Mucosa of descending colon (tissue), 3 donors: ENCODE results near the gene FMNL1. TPM values are rescaled to one million over a fixed set of nuclear protein-coding genes. Genes with fewer than 3 reads are reported as not detected.

ENCODE experiments used
- ATAC-seq: fragments of 200-7000 bp; cut with Tn5 transposase; one replicate; pipeline ENCODE4 v1.9.1; 2020; ENCODE audit warnings: mild to moderate bottlenecking, moderate library complexity
- DNase-seq, 3 donors: peaks; one replicate each; pipeline ENCODE4 v3.0.0-alpha.2; 2020
- H3K36me3 ChIP-seq: fragments of 200-600 bp; one replicate; pipeline ENCODE4 v1.8.0; 2021; ENCODE audit warnings: low read depth, mild to moderate bottlenecking
- H3K4me1 ChIP-seq: fragments of 200-600 bp; one replicate; pipeline ENCODE4 v1.8.0; 2021; ENCODE audit warnings: low read depth, mild to moderate bottlenecking
- H3K4me3 ChIP-seq: fragments of 200-600 bp; one replicate; pipeline ENCODE4 v1.8.0; 2021; ENCODE audit warnings: mild to moderate bottlenecking
- H3K9me3 ChIP-seq: fragments of 200-600 bp; one replicate; pipeline ENCODE4 v1.8.0; 2021; ENCODE audit warnings: mild to moderate bottlenecking
- CTCF ChIP-seq: fragments of 200-600 bp; IDR thresholded peaks from one replicate; pipeline ENCODE4 v1.8.0; 2022; ENCODE audit warnings: antibody characterized with exemption, mild to moderate bottlenecking
- intact Hi-C, 2 donors: fragments of 100-400 bp; cut with DNase I in 1 of 2; cut with micrococcal nuclease in 1 of 2; formaldehyde crosslinking; loops; one replicate each; pipeline versions ENCODE4 v1.11.0 to v1.11.1; 2022; cut with DNase I, micrococcal nuclease
- total RNA-seq, 3 donors: library from RNA; stranded (reverse); fragmentation: NEBNext Ultra II Directional in 2 of 3; extraction: Animal tissue kit (Norgen Biotek cat#: 25700) in 2 of 3; gene quantifications; one replicate each; pipeline versions ENCODE4 v1.2.1 to v1.2.4, GENCODE V29; 2021 to 2023
- donor health status: DM: no; HTN: no; CAD: no; lungs with moderate emphysema.
- donor health status: DM: no; HTN: no; CAD: no.
- donor health status: DM: no; HTN: yes; CAD: no.

FMNL1 gene
- total RNA-seq, 3 donors from 2014 or later, result 7.4 to 18.1 (median 17.3) TPM

- no peak for TF ChIP-seq CTCF
- no peak for ATAC-seq
- H3K4me3 ChIP-seq, result no peak overlapping the region
These were observed 44.1 kb upstream of the FMNL1 start for GRCh38 chr17:45177563-45177962.

GRCh38 chr17:45184144-45184543, 37.5 kb upstream of the FMNL1 start:
- Histone ChIP-seq H3K4me1 (no peaks in the 10 kb centered on the region), H3K4me3 (no peak overlapping the region), H3K36me3 (no peaks in the 10 kb centered on the region), H3K9me3 (no peaks in the 10 kb centered on the region)
- intact Hi-C loops, result no loop called here
- no peak for TF ChIP-seq CTCF
- DNase-seq (no peak), ATAC-seq (no peak)

More at GRCh38 chr17:45177563-45177962, 44.1 kb upstream of the FMNL1 start:
- Histone ChIP-seq H3K4me1 (peaks cover 18% of the 10 kb centered on the region), H3K36me3 (no peaks in the 10 kb centered on the region), H3K9me3 (no peaks in the 10 kb centered on the region)
- DNase-seq, result no peak
- intact Hi-C loops, result no loop called here

GRCh38 chr17:45186801-45187354, 34.8 kb upstream of the FMNL1 start:
- Histone ChIP-seq H3K4me3 (no peak overlapping the region), H3K36me3 (no peaks in the 10 kb centered on the region), H3K4me1 (no peaks in the 10 kb centered on the region), H3K9me3 (no peaks in the 10 kb centered on the region)
- TF ChIP-seq CTCF, result no peak
- no peak for DNase-seq
- intact Hi-C loops, result no loop called here
- no peak for ATAC-seq

- intact Hi-C loops, result no loop called here
- no peaks in the 10 kb centered on the region for H3K9me3 ChIP-seq
- no peak for DNase-seq
- H3K4me3 ChIP-seq, result no peak overlapping the region
- H3K36me3 ChIP-seq, result no peaks in the 10 kb centered on the region
- no peak for TF ChIP-seq CTCF
- no peaks in the 10 kb centered on the region for H3K4me1 ChIP-seq
- no peak for ATAC-seq
These were observed 32.7 kb upstream of the FMNL1 start for GRCh38 chr17:45189009-45189408.

GRCh38 chr17:45190503-45191255, 31.0 kb upstream of the FMNL1 start:
- no peak for DNase-seq
- Histone ChIP-seq H3K9me3 (no peaks in the 10 kb centered on the region), H3K36me3 (no peaks in the 10 kb centered on the region), H3K4me1 (no peaks in the 10 kb centered on the region), H3K4me3 (no peak overlapping the region)
- ATAC-seq, result peak; percentile 15
- intact Hi-C loops, result loop anchor here in 1 of 2 donors (10.0 kb wide), 1 partner anchor 56 kb away; the partner anchor contains the start of genes ACBD4 and PLCD3
- TF ChIP-seq CTCF, result no peak
